H1 (cell line): ENCODE results near the gene CCT5. TPM values are rescaled to one million over a fixed set of nuclear protein-coding genes. Genes with fewer than 3 reads are reported as not detected.

ENCODE experiments used
- ASH2L ChIP-seq: fragments of 200-600, 300-600 bp; sonication (generic); IDR thresholded peaks from one replicate; pipeline ENCODE4 v1.7.1; 2017; ENCODE audit warnings: low read length
- CHD1 ChIP-seq: IDR thresholded peaks from 2 replicates; pipeline ENCODE4 v1.6.1; 2012; ENCODE audit warnings: low read depth, low read length, improper control_type of control experiment
- CHD7 ChIP-seq: fragments of 300-600 bp; sonication (generic); IDR thresholded peaks from 2 replicates; pipeline ENCODE4 v1.7.1; 2012; ENCODE audit warnings: low read length, moderate library complexity, mild to moderate bottlenecking, inconsistent platforms; ENCODE audit not compliant: insufficient replicate concordance
- NRF1 ChIP-seq: IDR thresholded peaks from 2 replicates; pipeline ENCODE4 v1.6.1; 2011; ENCODE audit warnings: mild to moderate bottlenecking, low read depth, low read length, improper control_type of control experiment
- POLR2A ChIP-seq, 2 experiments: IDR thresholded peaks; 1 replicate in 1 of 2; 2 replicates in 1 of 2; pipeline ENCODE4 v1.6.1; 2011; ENCODE audit warnings: low read depth in 2 of 2, low read length in 2 of 2, mild to moderate bottlenecking in 2 of 2; ENCODE audit errors: control extremely low read depth in 1 of 2
- RAD21 ChIP-seq, 2 experiments: IDR thresholded peaks in 1 of 2; conservative IDR thresholded peaks in 1 of 2; 2 replicates each; pipeline ENCODE4 v1.6.1; 2011; ENCODE audit warnings: low read depth in 2 of 2, low read length in 2 of 2, improper control_type of control experiment in 1 of 2, inconsistent platforms in 1 of 2, mild to moderate bottlenecking in 1 of 2, moderate library complexity in 1 of 2
- SAP30 ChIP-seq: fragments of 300-600 bp; sonication (generic); IDR thresholded peaks from 2 replicates; pipeline ENCODE4 v1.7.1; 2012; ENCODE audit warnings: low read length, moderate library complexity, mild to moderate bottlenecking, inconsistent platforms; ENCODE audit not compliant: insufficient read depth, insufficient replicate concordance
- SP4 ChIP-seq: IDR thresholded peaks from 2 replicates; pipeline ENCODE4 v1.6.1; 2012; ENCODE audit warnings: low read length, inconsistent platforms
- SRF ChIP-seq: IDR thresholded peaks from 2 replicates; pipeline ENCODE4 v1.6.1; 2011; ENCODE audit warnings: mild to moderate bottlenecking, low read depth, low read length, moderate library complexity
- SUZ12 ChIP-seq: fragments of 200-600 bp; sonication (generic); IDR thresholded peaks from 2 replicates; pipeline ENCODE4 v1.6.1; 2012; ENCODE audit warnings: mild to moderate bottlenecking, inconsistent platforms, low read length, moderate library complexity, mixed read lengths
- polyA plus RNA-seq, 7 experiments: library from polyadenylated mRNA; depleted of rRNA in 3 of 7; stranded (reverse) in 5 of 7; unstranded in 2 of 7; fragments of >200 nt in 5 of 7; fragments of 200-250 nt in 2 of 7; gene quantifications; 1 replicate in 5 of 7; 2 replicates in 1 of 7; 4 replicates in 1 of 7; pipeline versions ENCODE4 v1.2.1 to v1.2.3, GENCODE V29; 2011 to 2013; ENCODE audit warnings: missing spikeins in 2 of 7, mixed read lengths in 2 of 7
- total RNA-seq: library from RNA; stranded (reverse); fragmentation: NEBNext Ultra II Directional; extraction: Animal tissue kit (Norgen Biotek cat#: 25700); gene quantifications from 2 replicates; pipeline ENCODE4 v1.2.1, GENCODE V29; 2021

The CCT5 gene
- total and polyA plus RNA-seq, 2 of the 8 experiments (the other 6 are each of a cell fraction or from before 2014, with no cell fraction given): 425 to 549 TPM

- TF ChIP-seq CHD7 (no peak), CHD1 (no peak), ASH2L (no peak), SUZ12 (no peak), POLR2A (IDR thresholded peaks at IDR 0.05; ENCODE audit: control extremely low read depth in 1 of 2, low read depth in 2 of 2, low read length in 2 of 2) (no peak), NRF1 (no peak), RAD21 (IDR thresholded peaks at IDR 0.05 in 1 of 2, conservative IDR thresholded peaks at IDR 0.05 in 1 of 2; ENCODE audit: low read depth in 2 of 2, low read length in 2 of 2) (no peak), SAP30 (no peak), SRF (no peak), SP4 (no peak)
Observed at GRCh38 chr5:10264604-10265003, 14.5 kb downstream of the CCT5 start (continued).
